Adrenal gland (tissue), 12 donors: ENCODE data around the gene CDC42EP4. TPM values are rescaled to one million over a fixed set of nuclear protein-coding genes. Genes with fewer than 3 reads are reported as not detected.
A peak's percentile ranks its signal among the peaks of the same experiment; 100 is the strongest.
"Not testable (repeated sequence)": the region's sequence is repeated elsewhere in the genome, so short reads cannot be mapped to it uniquely, and the experiment has no call there.

Experiments used
- DNase-seq, 7 donors: peaks; one replicate each; pipeline ENCODE4 v3.0.0-alpha.2; 2019 to 2020
- H3K27ac ChIP-seq, 5 donors: fragments of 200-600 bp; sonication (generic) in 4 of 5; 1 replicate in 3 of 5; 2 replicates in 2 of 5; pipeline versions ENCODE4 v1.5.1 to v1.8.0; 2016 to 2020; ENCODE audit warnings: mild to moderate bottlenecking in 1 of 5
- H3K27me3 ChIP-seq: fragments of 200-600 bp; 2 replicates; pipeline ENCODE4 v1.8.0; 2021
- H3K36me3 ChIP-seq, 2 donors: fragments of 200-600 bp; replicated peaks in 1 of 2; 1 replicate in 1 of 2; 2 replicates in 1 of 2; pipeline versions ENCODE4 v1.5.1 to v1.8.0; 2018 to 2022
- H3K4me1 ChIP-seq, 2 donors: fragments of 200-600 bp; replicated peaks in 1 of 2; 1 replicate in 1 of 2; 2 replicates in 1 of 2; pipeline versions ENCODE4 v1.5.1 to v1.8.0; 2018 to 2021
- H3K4me3 ChIP-seq, 4 donors: fragments of 200-600 bp; sonication (generic) in 3 of 4; one replicate each; pipeline ENCODE4 v1.5.1; 2016 to 2018
- H3K9me3 ChIP-seq, 3 donors: fragments of 200-600 bp; sonication (generic) in 1 of 3; replicated peaks in 1 of 3; 1 replicate in 2 of 3; 2 replicates in 1 of 3; pipeline versions ENCODE4 v1.5.1 to v1.8.0; 2016 to 2021
- CTCF ChIP-seq, 6 experiments: fragments of 450-650 bp in 4 of 6; fragments of 200-600 bp in 2 of 6; sonication (generic) in 1 of 6; IDR thresholded peaks; 1 replicate in 5 of 6; 2 replicates in 1 of 6; pipeline versions ENCODE4 v1.5.1 to v1.8.0; 2016 to 2021; ENCODE audit warnings: antibody characterized with exemption in 6 of 6, mild to moderate bottlenecking in 2 of 6, moderate library complexity in 1 of 6
- POLR2A ChIP-seq, 2 donors: fragments of 450-650 bp; IDR thresholded peaks; one replicate each; pipeline ENCODE4 v1.6.1; 2017; ENCODE audit warnings: antibody characterized with exemption in 2 of 2, mild to moderate bottlenecking in 2 of 2, moderate library complexity in 1 of 2
- WGBS, 4 donors: extraction: QIAGEN DNeasy Blood & Tissue Kit in 2 of 4; methylation state at CpG; one replicate each; pipeline versions ENCODE4 v1.1.5 to v1.1.7; 2013 to 2017; 5-methylcytosine and 5-hydroxymethylcytosine counted together
- intact Hi-C, 2 donors: fragments of 100-400 bp; cut with DNase I; formaldehyde crosslinking; loops; one replicate each; pipeline versions ENCODE4 v1.14.1 to v1.15.0; 2022 to 2023
- polyA plus RNA-seq, 3 donors: library from polyadenylated mRNA; stranded (reverse); fragments of 200-250 nt in 2 of 3; fragments of 350-450 nt in 1 of 3; fragmentation: Illumina TruSeq in 1 of 3; extraction: RNeasy Lipid Tissue Mini Kit (QIAGEN cat#74804) in 1 of 3; gene quantifications; one replicate each; pipeline ENCODE4 v1.2.3, GENCODE V29; 2013 to 2014
- total RNA-seq, 9 donors: library from RNA; depleted of rRNA in 4 of 9; stranded (reverse); fragments of >200 nt in 4 of 9; fragments of 120-200 nt in 1 of 9; fragmentation: NEBNext Ultra II Directional in 1 of 9; extraction: Animal tissue kit (Norgen Biotek cat#: 25700) in 1 of 9; gene quantifications; one replicate each; pipeline versions ENCODE4 v1.1.0 to v1.2.4, GENCODE V29; 2013 to 2023
- donor health status: healthy with polysubstance abuse.
- donor health status: Bipolar disorder and iron deficiency.
- donor health status: DM: yes; HTN: yes; CAD: no.
- donor health status: DM: no; HTN: no; CAD: no.
- donor health status: DM: no; HTN: no; CAD: no.
- donor health status: DM: yes; HTN: yes; CAD: no.

Gene CDC42EP4
- total and polyA plus RNA-seq, 12 donors = 24.4 to 172 (median 96.5) TPM

GRCh38 chr17:73316919-73317505 is 5.2 kb upstream of the CDC42EP4 start:
- TF ChIP-seq POLR2A (IDR thresholded peaks at IDR 0.05) (no peak), CTCF (IDR thresholded peaks at IDR 0.05) (no peak)
- no peaks in the 10 kb centered on the region for H3K9me3 ChIP-seq
- intact Hi-C loops = no loop called here
- peaks cover 14 to 25% of the 10 kb centered on the region in 2 donors for H3K4me1 ChIP-seq
- H3K36me3 ChIP-seq = no peaks in the 10 kb centered on the region
- peak in 1 of 7 donors; percentile 48 for DNase-seq
- H3K27me3 ChIP-seq = no peaks in the 10 kb centered on the region
- no peak overlapping the region for H3K27ac ChIP-seq
- no peak overlapping the region for H3K4me3 ChIP-seq
- WGBS, 4 donors = 61 to 72% (median 67%) methylated on average over 4 to 8 of the region's 8 CpGs

GRCh38 chr17:73315471-73315870 is 3.7 kb upstream of the CDC42EP4 start:
- Histone ChIP-seq H3K36me3 (no peaks in the 10 kb centered on the region), H3K27ac (no peak overlapping the region), H3K4me3 (no peak overlapping the region), H3K9me3 (no peaks in the 10 kb centered on the region), H3K4me1 (peaks cover 0 to 10% of the 10 kb centered on the region in 2 donors), H3K27me3 (no peaks in the 10 kb centered on the region)
- intact Hi-C loops = no loop called here
- 55 to 73% (median 65%) methylated on average over 4 to 5 of the region's 5 CpGs for WGBS, 4 donors
- DNase-seq = no peak
- TF ChIP-seq POLR2A (IDR thresholded peaks at IDR 0.05) (no peak), CTCF (IDR thresholded peaks at IDR 0.05) (no peak)

GRCh38 chr17:73313526-73314127 is 1.8 kb upstream of the CDC42EP4 start:
- no peaks in the 10 kb centered on the region for H3K27me3 ChIP-seq
- WGBS, 4 donors = 75 to 83% (median 78%) methylated on average over 7 to 8 of the region's 8 CpGs
- no peak for DNase-seq
- no peaks in the 10 kb centered on the region for H3K36me3 ChIP-seq
- H3K9me3 ChIP-seq = no peaks in the 10 kb centered on the region
- intact Hi-C loops = loop anchor here in 1 of 2 donors (5.0 kb wide), 1 partner anchor 54 kb away; no protein-coding TSS in a partner anchor
- H3K27ac ChIP-seq = no peak overlapping the region
- peaks cover 16 to 20% of the 10 kb centered on the region in 2 donors for H3K4me1 ChIP-seq
- no peak for TF ChIP-seq CTCF (IDR thresholded peaks at IDR 0.05)
- H3K4me3 ChIP-seq = no peak overlapping the region

GRCh38 chr17:73312887-73313286 is 1.1 kb upstream of the CDC42EP4 start:
- H3K27me3 ChIP-seq, H3K9me3 ChIP-seq, H3K36me3 ChIP-seq, DNase-seq, H3K4me3 ChIP-seq: not testable (repeated sequence)
- Histone ChIP-seq H3K27ac (peak overlapping the region in 4 of 5 donors; percentile 93 to 99 (median 98)), H3K4me1 (peaks cover 20 to 26% of the 10 kb centered on the region in 2 donors)
- intact Hi-C loops = loop anchor here in 1 of 2 donors (5.0 kb wide), 1 partner anchor 54 kb away; no protein-coding TSS in a partner anchor
- WGBS, 4 donors = 79 to 84% (median 82%) methylated on average over 9 to 11 of the region's 11 CpGs
